EH (cell line): ENCODE measurements around the gene TOLLIP.
"Not testable (repeated sequence)": the region's sequence is repeated elsewhere in the genome, so short reads cannot be mapped to it uniquely, and the experiment has no call there.

Experiments used
- DNase-seq: peaks from one replicate; pipeline ENCODE4 v3.0.0-alpha.2; 2015; ENCODE audit warnings: low read depth

The TOLLIP gene

GRCh38 chr11:1246301-1246700 lies 63.1 kb downstream of the TOLLIP start:
- DNase-seq = not testable (repeated sequence)

- not testable (repeated sequence) for DNase-seq
Observed at GRCh38 chr11:1245717-1246116, 63.7 kb downstream of the TOLLIP start.

GRCh38 chr11:1244557-1244956 lies 64.9 kb downstream of the TOLLIP start:
- not testable (repeated sequence) for DNase-seq

GRCh38 chr11:1243521-1243920 lies 65.9 kb downstream of the TOLLIP start:
- not testable (repeated sequence) for DNase-seq

- not testable (repeated sequence) for DNase-seq
Observed at GRCh38 chr11:1242751-1243150, 66.7 kb downstream of the TOLLIP start.

- DNase-seq = no peak
Observed at GRCh38 chr11:1242289-1242688, 67.1 kb downstream of the TOLLIP start.

GRCh38 chr11:1241706-1242105 lies 67.7 kb downstream of the TOLLIP start:
- no peak for DNase-seq

- no peak for DNase-seq
Observed at GRCh38 chr11:1240771-1241170, 68.7 kb downstream of the TOLLIP start.

- DNase-seq = no peak
Observed at GRCh38 chr11:1239596-1240205, 69.7 kb downstream of the TOLLIP start.

GRCh38 chr11:1238767-1239595 lies 70.5 kb downstream of the TOLLIP start:
- DNase-seq = no peak

GRCh38 chr11:1237851-1238250 lies 71.6 kb downstream of the TOLLIP start:
- no peak for DNase-seq

- no peak for DNase-seq
Observed at GRCh38 chr11:1237128-1237580, 72.3 kb downstream of the TOLLIP start.

GRCh38 chr11:1236316-1237127 lies 72.9 kb downstream of the TOLLIP start:
- DNase-seq = no peak

- DNase-seq = no peak
Observed at GRCh38 chr11:1235901-1236315, 73.5 kb downstream of the TOLLIP start.

- DNase-seq = no peak
Observed at GRCh38 chr11:1235306-1235900, 74.0 kb downstream of the TOLLIP start.

- no peak for DNase-seq
Observed at GRCh38 chr11:1234771-1235305, 74.6 kb downstream of the TOLLIP start.

GRCh38 chr11:1234054-1234720 lies 75.2 kb downstream of the TOLLIP start:
- DNase-seq = no peak

- no peak for DNase-seq
Observed at GRCh38 chr11:1233351-1234053, 75.9 kb downstream of the TOLLIP start.

GRCh38 chr11:1232883-1233321 lies 76.5 kb downstream of the TOLLIP start:
- no peak for DNase-seq

- no peak for DNase-seq
Observed at GRCh38 chr11:1232021-1232882, 77.2 kb downstream of the TOLLIP start.
